Activated naive CD4-positive, alpha-beta T cell (primary cell): ENCODE data around the gene PIK3AP1.

Experiments used
- DNase-seq, 4 experiments: peaks; one replicate each; lab custom pipeline; 2025; lab: John Stamatoyannopoulos, UW

PIK3AP1 gene

DNA sequence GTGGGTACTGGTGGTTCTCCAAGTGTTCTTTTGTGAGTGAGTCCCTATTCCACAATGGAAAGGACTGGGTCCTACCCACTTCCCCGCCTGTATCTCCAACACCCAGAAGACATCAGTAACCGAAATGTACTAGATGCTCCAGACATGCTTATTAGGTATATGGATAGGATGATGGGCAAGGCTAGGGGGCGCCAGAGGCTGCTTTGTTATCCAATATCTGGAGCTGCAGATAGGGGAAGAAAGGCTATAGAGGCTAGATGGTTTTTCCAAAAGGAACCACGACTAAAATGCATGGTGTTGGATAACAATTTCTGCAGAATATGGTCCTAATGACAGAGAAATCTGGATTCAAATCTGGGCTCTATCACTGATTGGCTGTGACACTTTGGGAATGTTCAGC lies 77.3 kb downstream of the PIK3AP1 start:
- peak in 2 of 4 experiments; percentile 6 to 11 for DNase-seq

DNA sequence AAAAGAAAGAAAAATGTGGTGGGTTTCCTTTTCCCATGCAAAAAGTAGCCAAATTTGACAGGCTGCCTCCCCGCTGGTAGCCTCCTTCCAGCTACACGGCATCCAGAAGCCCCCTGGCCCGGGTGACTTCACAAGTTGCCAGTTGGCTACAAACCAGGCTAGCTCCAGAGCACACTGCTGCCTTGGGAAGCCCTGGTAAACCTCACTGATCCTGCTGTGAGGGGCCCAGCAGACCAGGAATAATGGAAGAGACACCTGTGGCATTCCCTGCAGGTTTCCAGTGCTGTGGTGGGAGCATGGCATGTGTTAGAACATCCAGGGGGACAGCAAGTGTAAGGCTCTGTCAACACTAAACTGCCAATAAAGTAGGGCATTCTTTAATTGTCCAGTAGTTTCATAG lies 77.8 kb downstream of the PIK3AP1 start:
- DNase-seq, result no peak

DNA sequence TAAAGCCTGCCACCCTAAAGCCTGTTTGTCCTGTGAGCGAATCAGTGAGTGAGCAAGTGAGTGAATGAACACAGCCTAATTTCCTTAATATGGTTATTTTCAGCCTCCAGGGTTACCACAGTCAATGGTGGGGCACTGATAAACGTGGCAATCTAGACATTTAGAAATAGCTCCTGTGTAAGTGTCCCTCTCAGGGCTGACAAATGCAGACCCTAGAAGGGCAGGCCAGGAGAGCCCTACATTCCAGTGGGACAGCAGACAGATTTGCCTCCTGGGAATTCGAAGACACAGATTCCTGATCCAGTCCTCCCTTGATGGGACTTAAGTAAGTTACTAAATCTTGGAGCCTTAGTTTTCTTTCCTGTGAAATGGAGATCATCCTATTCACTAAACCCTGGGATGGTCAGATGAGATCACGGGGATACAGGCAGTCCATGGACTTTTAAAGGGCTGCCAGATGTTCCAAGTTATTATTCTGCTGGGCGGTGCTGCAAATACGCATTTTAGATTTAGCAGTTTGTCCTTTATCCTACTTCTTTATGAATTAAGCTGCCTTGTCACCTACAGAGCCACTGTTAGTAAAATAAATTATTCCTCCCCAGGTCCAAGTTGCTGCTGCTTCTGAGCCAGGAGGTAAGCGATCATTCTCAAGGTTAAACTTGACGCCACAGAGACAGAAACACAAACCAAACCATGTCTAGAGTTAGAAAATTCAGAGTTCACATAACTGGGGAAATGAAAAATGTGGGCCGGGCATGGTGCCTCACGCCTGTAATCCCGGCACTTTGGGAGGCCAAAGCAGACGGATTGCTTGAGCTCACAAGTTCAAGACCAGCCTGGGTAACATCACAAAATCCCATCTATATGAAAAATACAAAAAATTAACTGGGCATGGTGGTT lies 78.7 kb downstream of the PIK3AP1 start:
- no peak for DNase-seq

DNA sequence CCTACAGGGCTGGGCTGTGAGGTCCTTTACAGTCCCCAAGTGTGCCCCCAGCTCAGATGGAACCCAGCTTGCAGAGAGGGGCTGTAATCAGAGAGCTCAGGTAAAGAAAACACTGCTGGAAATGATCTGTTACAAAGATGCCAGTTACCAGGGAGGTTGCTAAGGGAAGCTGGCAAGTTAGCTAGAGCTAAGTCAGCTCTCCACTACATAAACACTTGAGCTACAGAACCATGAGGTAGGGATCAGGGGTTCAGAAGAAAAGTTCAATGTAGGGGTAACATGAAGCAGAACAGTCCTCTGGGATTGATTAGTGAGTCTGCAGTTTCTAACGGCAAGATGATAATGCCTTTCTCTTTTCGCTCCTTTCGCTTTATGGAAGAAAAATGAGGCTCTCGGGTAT lies 80.4 kb downstream of the PIK3AP1 start:
- DNase-seq, result no peak

DNA sequence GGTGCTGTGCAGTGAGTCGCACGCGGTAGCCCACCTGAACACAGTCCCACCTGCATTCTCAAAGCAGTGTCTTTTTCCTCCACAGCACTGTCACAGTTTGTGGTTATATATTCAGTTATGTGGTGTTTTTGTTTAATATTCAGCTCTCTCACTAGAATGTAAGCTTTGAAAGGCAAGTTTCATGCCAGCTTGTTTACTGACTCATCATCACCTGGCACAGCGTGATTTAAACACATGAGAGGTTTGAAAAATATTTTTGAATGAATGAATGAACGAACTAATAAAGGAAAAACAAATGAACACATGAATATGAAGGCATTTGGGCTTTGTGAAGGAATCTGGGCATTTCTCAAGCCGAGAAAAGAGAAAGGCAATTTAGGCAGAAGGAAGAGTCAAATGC lies 81.6 kb downstream of the PIK3AP1 start:
- no peak for DNase-seq

DNA sequence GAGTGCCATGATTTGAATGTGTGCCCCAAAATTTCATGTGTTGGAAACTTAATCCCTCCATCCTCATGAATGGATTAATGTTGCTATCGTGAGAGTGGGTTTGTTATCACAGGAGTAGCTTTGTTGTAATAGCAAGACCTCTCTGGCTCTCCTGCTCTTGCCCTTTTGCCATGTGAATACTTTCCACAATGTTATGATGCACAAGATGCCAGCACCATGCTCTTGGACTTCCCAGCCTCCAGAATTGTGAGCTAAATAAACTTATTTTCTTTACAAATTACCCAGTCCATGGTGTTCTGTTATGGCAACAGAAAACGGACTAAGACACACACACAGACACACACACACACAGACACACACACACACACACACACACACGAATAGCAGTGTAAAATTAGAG lies 82.2 kb downstream of the PIK3AP1 start:
- no peak for DNase-seq

DNA sequence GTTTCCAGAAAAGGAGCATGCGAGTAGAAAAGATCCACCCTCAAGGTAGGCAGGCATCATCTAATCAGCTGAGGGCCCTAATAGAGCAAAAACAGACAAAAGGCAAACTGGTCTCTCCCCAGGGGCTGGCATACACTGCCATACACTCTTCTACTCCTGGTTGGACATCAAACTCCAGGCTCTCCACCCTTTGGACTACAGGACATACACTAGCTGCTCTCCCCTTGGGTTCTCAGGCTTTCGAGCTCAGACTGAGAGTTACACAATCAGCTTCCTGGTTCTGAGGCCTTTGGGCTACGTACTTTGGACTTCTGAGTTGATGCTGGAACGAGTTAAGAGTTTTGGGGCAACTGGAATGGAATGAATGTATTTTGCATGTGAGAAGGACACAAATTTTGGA lies 82.6 kb downstream of the PIK3AP1 start:
- no peak for DNase-seq

DNA sequence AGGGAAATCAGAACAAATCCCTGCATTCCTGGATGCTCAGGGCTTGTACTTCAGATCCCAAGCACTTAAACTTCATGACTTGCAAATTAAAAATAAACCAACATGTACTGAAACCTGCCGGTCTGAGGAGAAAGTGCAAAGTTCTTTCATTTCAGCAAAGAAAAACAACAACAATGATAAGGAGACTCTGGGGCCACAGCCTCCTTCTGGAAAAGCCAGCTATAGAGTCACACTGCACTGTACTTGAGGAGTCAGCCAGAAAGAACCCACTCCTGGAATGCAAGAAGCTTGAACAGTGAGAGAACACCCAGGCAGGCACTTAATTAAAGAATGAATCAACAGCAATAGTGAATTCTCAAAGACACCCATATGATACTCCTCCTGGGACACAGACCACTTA lies 83.8 kb downstream of the PIK3AP1 start:
- DNase-seq, result no peak

DNA sequence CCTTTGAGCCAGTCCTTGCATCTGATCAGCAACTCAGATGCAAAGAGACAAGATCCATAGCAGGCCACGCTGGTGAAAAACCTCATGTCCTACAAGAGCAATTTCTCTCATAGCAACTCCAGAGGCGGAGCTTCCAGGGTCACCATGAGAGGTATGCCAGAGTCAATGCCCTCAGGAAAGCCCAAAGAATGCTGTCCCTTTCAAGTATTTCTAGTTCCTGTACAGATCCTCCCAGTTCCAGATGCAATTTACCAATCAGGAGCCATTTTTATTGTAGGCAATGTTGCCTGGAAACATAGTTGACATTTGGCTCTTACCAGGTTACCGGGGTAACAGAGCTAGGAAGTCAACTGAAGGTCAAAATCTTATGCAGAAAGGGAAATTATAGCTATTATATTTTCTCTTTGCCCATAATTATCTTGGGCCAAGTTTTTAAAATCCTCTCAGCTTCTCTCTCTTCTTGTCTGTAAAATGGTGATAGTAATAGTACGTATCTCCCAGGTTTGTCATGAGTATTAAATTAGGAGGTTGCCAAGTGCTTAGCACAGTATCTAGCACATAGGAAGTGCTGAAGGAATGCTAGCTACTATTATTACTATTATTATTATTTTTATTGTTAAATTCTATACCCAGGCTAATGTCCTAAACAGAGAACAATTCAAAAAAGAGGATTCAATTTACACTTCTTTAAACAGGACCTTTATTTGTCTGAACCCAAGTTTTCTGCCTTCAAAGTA lies 87.2 kb downstream of the PIK3AP1 start:
- no peak for DNase-seq

DNA sequence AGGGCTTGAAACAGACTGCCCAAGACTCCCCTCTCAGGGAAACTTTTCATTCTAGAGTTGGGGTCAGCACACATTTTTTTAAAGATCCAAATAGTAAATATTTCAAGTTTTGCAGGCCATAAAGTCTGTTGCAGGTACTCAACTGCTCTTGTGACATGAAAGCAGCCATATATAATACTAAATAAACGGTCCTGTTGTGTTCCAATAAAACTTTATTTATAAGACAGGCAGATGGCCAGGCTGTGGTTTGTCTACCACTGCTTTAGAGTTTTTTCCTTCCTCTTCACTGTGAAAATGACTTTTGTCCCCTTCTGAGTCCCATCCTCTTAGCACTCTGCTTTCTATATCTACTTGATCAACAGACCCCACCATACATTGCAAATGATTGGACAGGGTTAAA lies 93.0 kb downstream of the PIK3AP1 start:
- DNase-seq, result no peak

DNA sequence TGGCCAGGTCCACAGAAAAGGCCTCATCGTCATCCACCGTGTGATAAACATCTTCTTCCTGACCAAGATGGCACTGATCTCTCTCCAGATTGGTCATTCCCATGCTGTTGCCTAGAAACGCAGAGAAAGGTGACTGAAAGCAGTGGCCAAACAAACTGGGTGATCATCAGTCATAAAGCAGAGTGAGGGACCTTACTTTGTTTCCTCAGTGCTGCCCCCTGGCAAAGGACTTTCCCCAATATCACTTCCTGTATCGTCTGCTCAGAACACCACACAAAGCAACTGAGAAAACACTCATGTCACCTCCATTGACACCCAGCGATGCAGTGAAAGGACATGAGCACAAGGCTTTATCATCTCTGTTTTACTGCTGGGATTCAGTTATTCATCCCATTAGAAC lies 93.5 kb downstream of the PIK3AP1 start:
- no peak for DNase-seq

DNA sequence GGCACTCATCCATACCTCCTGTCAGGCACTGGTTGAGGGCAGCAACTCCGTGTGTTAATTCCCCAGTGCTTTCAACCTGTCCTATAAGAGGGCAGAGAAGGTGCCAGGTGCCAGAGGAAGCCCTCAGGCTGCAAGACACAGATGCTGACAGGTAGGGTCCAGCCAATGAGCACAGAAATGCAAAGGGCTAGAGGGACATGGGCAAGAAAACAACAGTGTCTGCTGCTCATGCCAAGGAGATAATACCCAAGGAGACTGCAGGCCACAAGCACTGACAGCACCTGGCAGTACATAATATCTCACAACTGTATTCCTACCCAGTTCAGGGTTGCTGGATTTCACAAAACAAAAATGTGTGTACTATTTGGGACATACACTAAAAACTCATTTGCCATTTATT lies 95.1 kb downstream of the PIK3AP1 start:
- no peak for DNase-seq

DNA sequence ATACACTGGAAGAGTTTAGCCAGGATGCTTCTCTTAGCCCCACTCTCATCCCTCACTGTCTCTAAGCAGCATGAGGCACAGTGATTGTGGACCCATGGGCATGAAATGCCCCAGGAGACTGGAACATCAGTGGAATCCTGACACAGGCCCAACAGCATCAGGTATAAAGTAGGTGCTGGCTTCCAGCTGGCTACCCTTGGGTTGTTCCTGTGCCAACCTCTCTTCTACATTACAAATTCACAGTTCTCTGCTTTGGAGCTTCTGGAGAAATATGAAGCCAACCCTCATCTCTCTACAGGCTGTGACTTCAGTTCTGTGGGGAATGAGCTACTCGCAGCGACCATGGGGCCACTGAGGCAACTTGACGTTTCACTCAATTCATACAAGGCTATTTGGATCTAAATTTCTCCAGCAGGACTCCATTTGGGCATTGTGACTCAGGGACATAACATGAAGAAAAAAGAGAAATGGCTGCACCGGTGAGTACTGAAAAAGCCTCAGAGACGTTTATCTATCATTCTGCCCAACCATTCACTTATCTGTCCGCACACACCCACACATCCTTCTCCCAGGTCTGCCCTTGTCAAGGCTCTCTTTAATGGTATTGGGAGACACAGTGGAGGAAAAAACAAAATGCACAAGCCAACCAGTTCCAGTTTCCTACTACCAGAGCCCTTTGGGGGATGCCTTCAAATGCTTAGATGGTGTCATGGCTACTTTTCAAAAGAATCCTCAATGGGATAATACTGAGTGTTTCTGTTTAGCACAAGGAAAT lies 98.1 kb downstream of the PIK3AP1 start:
- DNase-seq, result no peak

DNA sequence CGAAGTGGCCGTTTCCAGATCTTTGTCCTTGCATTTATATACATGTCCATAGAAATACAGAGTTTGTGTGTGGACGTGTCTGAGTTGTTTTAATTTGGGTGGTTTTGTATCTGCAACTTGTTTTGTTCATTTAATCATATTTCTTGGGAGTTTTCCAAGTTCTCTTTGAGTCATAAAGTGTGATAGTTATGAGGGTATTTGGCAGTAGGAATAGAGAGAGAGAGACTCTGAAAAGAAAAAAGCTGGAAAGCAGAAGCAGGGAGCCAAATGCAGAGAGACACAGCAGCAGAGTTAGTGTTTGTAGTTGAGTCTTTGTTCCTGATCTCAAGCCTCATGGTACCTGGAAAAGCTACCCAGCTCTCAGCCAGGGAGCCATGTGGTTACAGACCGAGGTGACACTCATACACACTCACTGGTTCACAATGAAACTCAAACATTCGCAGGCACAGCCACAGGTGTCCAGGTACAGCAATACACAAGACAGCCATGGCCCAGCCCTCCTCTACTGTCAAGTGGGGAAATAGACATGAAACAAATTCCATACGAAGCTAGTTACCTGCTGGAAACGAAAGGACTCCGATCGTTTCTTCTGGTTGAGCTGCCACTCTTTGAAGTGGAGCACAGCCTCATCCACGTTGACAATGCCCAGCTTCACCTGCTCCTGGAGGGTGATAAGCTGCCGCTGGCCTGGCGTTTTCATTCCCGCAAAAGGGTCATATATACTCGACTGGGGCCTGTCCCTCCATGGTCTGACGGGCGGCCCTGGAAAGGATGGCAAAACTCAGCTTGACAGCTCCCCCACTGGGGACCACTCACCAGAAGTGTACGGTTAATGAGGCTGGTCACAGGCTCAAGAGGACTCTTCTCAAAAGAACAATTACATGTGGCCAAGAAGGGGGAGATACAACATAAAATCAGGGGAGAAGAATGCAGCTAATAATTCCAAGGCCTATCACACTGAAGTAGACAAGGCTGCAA lies 100.2 kb downstream of the PIK3AP1 start:
- DNase-seq, result no peak

DNA sequence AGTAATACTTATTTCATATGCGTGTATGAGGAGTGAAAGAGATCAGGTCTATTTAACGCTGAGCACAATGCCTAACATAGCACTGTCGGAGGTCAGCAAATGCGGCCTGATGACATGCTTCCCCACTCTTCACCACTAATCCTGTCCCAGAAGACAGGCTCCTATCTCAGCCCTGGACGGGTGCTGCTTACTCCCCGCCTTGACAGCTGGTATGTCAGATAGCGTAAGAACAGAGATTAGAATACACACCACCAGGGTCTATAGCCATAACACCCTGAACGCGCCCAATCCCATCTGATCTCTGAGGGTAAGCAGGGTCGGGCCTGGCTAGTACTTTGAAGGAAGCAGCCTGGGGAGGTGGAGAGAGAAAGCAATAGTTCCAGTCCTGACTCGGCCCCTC lies 101.2 kb downstream of the PIK3AP1 start:
- no peak for DNase-seq

DNA sequence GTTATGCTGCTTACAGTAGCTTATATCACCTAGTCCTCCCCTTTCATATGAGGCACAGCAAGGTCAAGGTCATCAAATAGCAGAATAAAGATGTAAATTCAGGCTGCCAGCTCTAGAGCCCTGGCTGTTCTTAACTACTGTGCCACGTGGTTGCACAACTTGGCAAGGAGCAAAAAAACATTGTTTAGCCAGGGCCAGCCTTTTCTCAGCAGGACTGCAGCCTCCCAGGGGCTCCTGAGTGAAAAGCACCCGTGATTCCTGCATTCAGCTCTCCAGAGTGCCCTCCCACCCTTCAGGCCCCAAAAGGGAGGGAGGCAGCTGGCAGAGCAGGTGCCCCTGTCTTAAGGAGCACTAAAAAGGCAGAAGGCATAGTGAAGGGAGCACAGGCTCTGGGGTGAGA lies 101.7 kb downstream of the PIK3AP1 start:
- DNase-seq, result no peak

DNA sequence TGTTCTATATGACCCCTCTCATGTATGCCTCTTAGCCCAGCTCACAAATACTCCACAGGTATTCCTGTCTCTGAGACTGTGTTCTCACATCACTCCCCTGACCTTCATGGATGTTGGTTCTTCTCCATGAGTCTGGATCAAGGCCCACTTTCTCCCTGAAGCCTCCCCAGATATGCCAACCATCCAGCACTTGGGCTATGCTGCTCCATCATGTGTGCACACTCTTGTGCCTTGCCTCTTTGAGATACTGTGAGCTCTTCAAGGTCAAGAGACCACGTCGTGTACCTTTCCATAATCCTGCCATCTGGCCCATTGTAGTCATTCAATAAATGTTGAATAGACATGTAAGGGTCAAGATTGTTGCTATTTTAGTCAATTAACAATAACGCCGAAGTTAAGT lies 103.4 kb downstream of the PIK3AP1 start:
- DNase-seq, result no peak

DNA sequence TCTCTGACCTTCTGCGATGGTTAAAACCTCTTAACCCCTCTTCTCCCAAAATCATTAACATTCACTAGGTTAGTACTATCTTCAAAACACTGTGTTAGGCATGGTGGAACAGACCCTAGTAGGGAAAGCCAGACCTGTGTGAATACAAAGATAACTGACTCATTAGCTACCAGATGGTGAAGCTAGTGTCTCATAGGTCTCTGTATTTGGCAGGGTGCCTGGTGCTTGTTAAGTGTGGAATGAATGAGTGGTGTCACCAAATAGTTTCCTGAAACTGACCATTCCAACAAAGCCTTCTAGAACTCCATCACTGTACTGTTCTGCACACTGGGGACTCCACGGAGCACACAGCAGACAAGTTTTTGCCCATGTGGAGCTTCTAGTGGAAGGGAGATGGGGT lies 105.8 kb downstream of the PIK3AP1 start:
- DNase-seq, result no peak

DNA sequence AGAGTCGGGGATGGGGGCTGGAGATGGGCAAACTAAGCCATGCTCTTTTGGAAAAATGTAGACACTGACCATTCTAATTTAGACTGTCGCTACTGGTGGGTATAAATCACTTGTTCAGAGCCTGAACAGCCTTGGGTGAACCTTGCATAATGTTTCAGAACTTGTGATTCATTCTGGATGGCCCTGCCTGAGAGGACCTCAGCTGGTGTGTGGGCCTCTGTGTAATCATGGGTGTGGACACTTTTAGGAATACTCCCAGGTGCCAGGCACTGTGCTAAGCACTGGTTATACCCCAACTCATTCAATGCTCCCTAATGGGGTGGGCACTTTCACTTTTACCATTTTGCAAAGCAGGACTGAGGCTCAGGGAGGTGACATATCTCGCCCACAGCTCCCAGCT lies 106.7 kb downstream of the PIK3AP1 start:
- DNase-seq, result no peak

DNA sequence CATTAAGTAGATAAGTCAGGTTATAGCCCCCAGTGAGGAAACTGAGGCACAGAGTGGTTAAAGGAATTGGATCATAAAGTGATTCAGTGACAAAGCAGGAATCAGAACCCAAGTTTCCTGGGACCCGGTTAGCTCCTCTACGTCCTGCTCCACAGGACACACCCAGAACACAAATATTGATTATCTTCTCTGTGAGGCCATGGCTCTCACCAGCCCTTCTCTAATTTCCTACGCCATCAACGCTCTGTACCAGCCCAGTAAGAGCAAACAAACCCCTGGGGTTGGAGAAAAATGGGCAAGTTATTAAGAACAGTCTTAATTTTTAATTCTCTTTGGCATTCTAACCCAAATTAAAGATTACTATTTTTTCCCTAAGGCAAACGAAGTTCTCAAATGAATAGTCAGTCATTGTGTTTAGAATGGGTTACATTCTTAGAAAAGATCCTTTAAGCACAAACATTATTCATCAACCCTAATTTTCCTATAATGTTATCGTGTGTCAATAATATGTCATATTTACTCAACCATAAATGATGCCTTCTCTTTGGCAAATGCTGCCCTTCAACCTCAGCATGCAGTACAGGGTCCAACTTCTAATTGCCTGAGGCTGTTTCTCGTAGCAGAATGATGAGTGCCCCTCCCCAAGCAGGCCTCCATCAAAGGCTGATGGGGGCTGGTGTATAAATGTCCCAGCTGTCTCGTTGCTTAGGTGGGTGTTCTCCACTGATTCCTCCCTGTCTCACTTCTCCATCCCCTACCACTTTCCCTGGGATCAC lies 108.1 kb downstream of the PIK3AP1 start:
- no peak for DNase-seq

DNA sequence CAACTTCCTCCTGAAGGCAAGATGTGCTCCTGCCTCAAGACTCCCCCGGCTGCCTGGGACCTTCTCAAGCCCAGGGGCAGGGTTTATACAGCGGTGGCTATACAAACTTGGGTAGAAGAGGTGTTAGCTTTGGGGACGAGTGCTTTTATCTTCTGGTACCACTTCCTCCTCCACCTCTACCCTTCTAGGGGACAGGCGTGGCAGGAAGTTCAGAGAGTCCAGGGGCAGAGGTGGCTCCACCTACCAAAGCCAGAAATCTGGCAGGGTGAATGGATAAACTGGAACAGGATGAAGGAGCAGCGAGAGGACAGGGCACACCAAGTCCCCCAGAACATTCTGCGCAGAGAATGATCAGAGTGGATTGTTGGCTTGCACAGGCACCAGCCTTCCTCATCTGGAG lies 109.5 kb downstream of the PIK3AP1 start:
- no peak for DNase-seq
